Stimulated activated CD4-positive, alpha-beta T cell treated with anti-CD3 and anti-CD28 coated beads, Interleukin-15, amount 100 ng/mL, for 48 hours (primary cell): Measurements from ENCODE around the gene NBPF9.
"Not testable (repeated sequence)": the region's sequence is repeated elsewhere in the genome, so short reads cannot be mapped to it uniquely, and the experiment has no call there.

Experiments used
- DNase-seq, 2 donors: peaks; one replicate each; pipeline ENCODE4 v3.0.0-alpha.2; 2020; ENCODE audit warnings: low read depth in 2 of 2

NBPF9 gene

GRCh38 chr1:149012599-149012998 lies 90.8 kb downstream of the NBPF9 start:
- not testable (repeated sequence) for DNase-seq

- not testable (repeated sequence) for DNase-seq
Measured at GRCh38 chr1:149009761-149010160, 93.6 kb downstream of the NBPF9 start.

- not testable (repeated sequence) for DNase-seq
Measured at GRCh38 chr1:149008769-149009168, 94.6 kb downstream of the NBPF9 start.

GRCh38 chr1:149008326-149008725 lies 95.0 kb downstream of the NBPF9 start:
- DNase-seq, result not testable (repeated sequence)
